Dedifferentiated amniotic fluid mesenchymal stem cell (primary cell): ENCODE data around the gene PROM2.
"Not testable (repeated sequence)": the region's sequence is repeated elsewhere in the genome, so short reads cannot be mapped to it uniquely, and the experiment has no call there.

Source experiments
- DNase-seq: peaks from one replicate; pipeline ENCODE4 v3.0.0-alpha.2; 2016; ENCODE audit errors: extremely low spot score

The PROM2 gene

GRCh38 chr2:95274291-95275150 is at the start of gene PROM2:
PROM2 (plus strand) TSS chr2:95274449; CDS start chr2:95274586, 137 bp downstream.
- DNase-seq: no peak

- no peak for DNase-seq
Observed at GRCh38 chr2:95225658-95226057, 48.6 kb upstream of the PROM2 start.

GRCh38 chr2:95231723-95232122 is 42.5 kb upstream of the PROM2 start:
- peak; percentile 54 for DNase-seq

GRCh38 chr2:95232232-95232631 is 42.0 kb upstream of the PROM2 start:
- DNase-seq: no peak

- no peak for DNase-seq
Observed at GRCh38 chr2:95234286-95234785, 39.9 kb upstream of the PROM2 start.

- DNase-seq: no peak
Observed at GRCh38 chr2:95234816-95235215, 39.4 kb upstream of the PROM2 start.

- DNase-seq: no peak
Observed at GRCh38 chr2:95238131-95238530, 36.1 kb upstream of the PROM2 start.

- DNase-seq: no peak
Observed at GRCh38 chr2:95240091-95240490, 34.2 kb upstream of the PROM2 start.

- DNase-seq: no peak
Observed at GRCh38 chr2:95240556-95240955, 33.7 kb upstream of the PROM2 start.

GRCh38 chr2:95242084-95242483 is 32.2 kb upstream of the PROM2 start:
- DNase-seq: not testable (repeated sequence)

GRCh38 chr2:95258271-95258670 is 16.0 kb upstream of the PROM2 start:
- DNase-seq: no peak

- no peak for DNase-seq
Observed at GRCh38 chr2:95260028-95261023, 13.9 kb upstream of the PROM2 start.

- no peak for DNase-seq
Observed at GRCh38 chr2:95261602-95262001, 12.6 kb upstream of the PROM2 start.

- no peak for DNase-seq
Observed at GRCh38 chr2:95262896-95263542, 11.2 kb upstream of the PROM2 start.

GRCh38 chr2:95264624-95265023 is 9.6 kb upstream of the PROM2 start:
- DNase-seq: no peak

- no peak for DNase-seq
Observed at GRCh38 chr2:95265182-95265581, 9.1 kb upstream of the PROM2 start.

- DNase-seq: no peak
Observed at GRCh38 chr2:95266781-95267430, 7.3 kb upstream of the PROM2 start.

- DNase-seq: no peak
Observed at GRCh38 chr2:95267458-95268210, 6.6 kb upstream of the PROM2 start.

- no peak for DNase-seq
Observed at GRCh38 chr2:95268211-95269035, 5.8 kb upstream of the PROM2 start.
